DOHH2 (cell line): ENCODE data around the gene RUNX1.
A peak's percentile ranks its signal among the peaks of the same experiment; 100 is the strongest.

Experiments used
- H3F3A ChIP-seq: fragments of 200-600 bp; sonication (generic), shearing (Covaris generic); 2 replicates; pipeline ENCODE4 v1.6.0; 2016; ENCODE audit warnings: antibody characterized with exemption, mild to moderate bottlenecking; ENCODE audit not compliant: control insufficient read depth, insufficient read depth
- H3K27ac ChIP-seq: fragments of 200-600 bp; sonication (generic); 2 replicates; pipeline ENCODE4 v1.5.1; 2014; ENCODE audit warnings: low read depth, mild to moderate bottlenecking, low read length, moderate library complexity
- H3K27me3 ChIP-seq: fragments of 200-600 bp; sonication (generic); 2 replicates; pipeline ENCODE4 v1.6.1; 2014; ENCODE audit warnings: mild to moderate bottlenecking, low read length, mixed read lengths; ENCODE audit not compliant: control insufficient read depth
- H3K36me3 ChIP-seq: fragments of 200-600 bp; sonication (generic); 2 replicates; pipeline ENCODE4 v1.6.1; 2014; ENCODE audit warnings: mild to moderate bottlenecking, low read length, moderate library complexity, mixed read lengths; ENCODE audit not compliant: control insufficient read depth
- H3K4me1 ChIP-seq: fragments of 200-600 bp; sonication (generic); 2 replicates; pipeline ENCODE4 v1.6.1; 2014; ENCODE audit warnings: mild to moderate bottlenecking, low read length, mixed read lengths; ENCODE audit not compliant: control insufficient read depth
- H3K4me2 ChIP-seq: fragments of 200-600 bp; sonication (generic); 2 replicates; pipeline ENCODE4 v1.6.0; 2014; ENCODE audit warnings: mild to moderate bottlenecking, low read length, moderate library complexity
- H3K4me3 ChIP-seq: fragments of 200-600 bp; sonication (generic); 2 replicates; pipeline ENCODE4 v1.5.1; 2014; ENCODE audit warnings: mild to moderate bottlenecking, low read length, mixed read lengths
- H3K79me2 ChIP-seq: fragments of 200-600 bp; sonication (generic); 2 replicates; pipeline ENCODE4 v1.6.1; 2014; ENCODE audit warnings: mild to moderate bottlenecking, low read length, mixed read lengths; ENCODE audit not compliant: control insufficient read depth
- H3K9me2 ChIP-seq: fragments of 200-600 bp; sonication (generic); replicated peaks from 2 replicates; pipeline ENCODE4 v1.6.1; 2014; ENCODE audit warnings: mild to moderate bottlenecking, low read length, mixed read lengths; ENCODE audit not compliant: control insufficient read depth
- H3K9me3 ChIP-seq: fragments of 200-600 bp; sonication (generic); 2 replicates; pipeline ENCODE4 v1.6.1; 2014; ENCODE audit warnings: antibody characterized with exemption, low read length, mixed read lengths; ENCODE audit not compliant: control insufficient read depth, insufficient read depth
- H4K20me1 ChIP-seq: fragments of 200-600 bp; sonication (generic); 2 replicates; pipeline ENCODE4 v1.6.0; 2014; ENCODE audit warnings: low read depth, mild to moderate bottlenecking, antibody characterized with exemption, low read length, moderate library complexity; ENCODE audit not compliant: control insufficient read depth, insufficient read depth
- EZH2phosphoT487 ChIP-seq: fragments of 200-600 bp; sonication (generic); IDR thresholded peaks from 2 replicates; pipeline ENCODE4 v1.6.1; 2017; ENCODE audit warnings: borderline replicate concordance, mild to moderate bottlenecking, antibody characterized with exemption, low read length, moderate library complexity, mixed read lengths
- TF ChIP-seq, protein P1 (sequence below): fragments of 200-600 bp; sonication (generic); IDR thresholded peaks from one replicate; pipeline ENCODE4 v1.5.1; 2014; ENCODE audit warnings: antibody characterized with exemption, mild to moderate bottlenecking, low read depth, low read length; ENCODE audit not compliant: poor library complexity, severe bottlenecking

Gene RUNX1

DNA sequence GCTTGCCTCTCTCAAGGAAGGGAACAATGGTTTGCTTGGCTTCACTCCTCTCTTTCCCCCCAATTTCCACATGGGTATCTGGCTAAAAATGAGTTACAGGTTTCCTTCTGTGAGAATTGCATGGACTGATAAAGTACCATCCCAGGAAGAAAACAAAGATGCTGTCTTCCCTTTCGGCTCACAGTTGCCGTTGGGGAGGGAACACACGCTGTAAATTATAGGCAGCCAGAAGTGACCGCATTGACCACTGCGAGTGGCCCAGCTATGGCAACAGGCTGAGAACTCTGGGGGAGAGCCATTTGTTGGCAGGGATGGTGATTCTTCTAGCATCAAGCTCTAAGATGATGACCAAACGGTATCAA lies 2.9 kb downstream of the RUNX1 start:
- no peaks in the 10 kb centered on the region for H3K9me3 ChIP-seq
- peak overlapping the region; percentile 95 for H3K4me2 ChIP-seq
- H3K79me2 ChIP-seq: peaks cover 82% of the 10 kb centered on the region
- peak overlapping the region; percentile 90 for H3K4me3 ChIP-seq
- no peak for TF ChIP-seq EZH2phosphoT487
- TF ChIP-seq, protein P1, sequence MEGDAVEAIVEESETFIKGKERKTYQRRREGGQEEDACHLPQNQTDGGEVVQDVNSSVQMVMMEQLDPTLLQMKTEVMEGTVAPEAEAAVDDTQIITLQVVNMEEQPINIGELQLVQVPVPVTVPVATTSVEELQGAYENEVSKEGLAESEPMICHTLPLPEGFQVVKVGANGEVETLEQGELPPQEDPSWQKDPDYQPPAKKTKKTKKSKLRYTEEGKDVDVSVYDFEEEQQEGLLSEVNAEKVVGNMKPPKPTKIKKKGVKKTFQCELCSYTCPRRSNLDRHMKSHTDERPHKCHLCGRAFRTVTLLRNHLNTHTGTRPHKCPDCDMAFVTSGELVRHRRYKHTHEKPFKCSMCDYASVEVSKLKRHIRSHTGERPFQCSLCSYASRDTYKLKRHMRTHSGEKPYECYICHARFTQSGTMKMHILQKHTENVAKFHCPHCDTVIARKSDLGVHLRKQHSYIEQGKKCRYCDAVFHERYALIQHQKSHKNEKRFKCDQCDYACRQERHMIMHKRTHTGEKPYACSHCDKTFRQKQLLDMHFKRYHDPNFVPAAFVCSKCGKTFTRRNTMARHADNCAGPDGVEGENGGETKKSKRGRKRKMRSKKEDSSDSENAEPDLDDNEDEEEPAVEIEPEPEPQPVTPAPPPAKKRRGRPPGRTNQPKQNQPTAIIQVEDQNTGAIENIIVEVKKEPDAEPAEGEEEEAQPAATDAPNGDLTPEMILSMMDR: no peak
- H3K4me1 ChIP-seq: peaks cover 73% of the 10 kb centered on the region
- H3F3A ChIP-seq: peaks cover 31% of the 10 kb centered on the region
- H3K9me2 ChIP-seq: no peaks in the 10 kb centered on the region
- H4K20me1 ChIP-seq: peaks cover 10% of the 10 kb centered on the region; the same call in 1 of the 2 replicates
- H3K27ac ChIP-seq: peak overlapping the region; percentile 91
- H3K27me3 ChIP-seq: no peaks in the 10 kb centered on the region
- H3K36me3 ChIP-seq: peaks cover 65% of the 10 kb centered on the region

GRCh38 chr21:35045542-35046262 lies 3.4 kb downstream of the RUNX1 start:
- no peaks in the 10 kb centered on the region for H3K9me3 ChIP-seq
- H3F3A ChIP-seq: peaks cover 34% of the 10 kb centered on the region
- peaks cover 73% of the 10 kb centered on the region for H3K4me1 ChIP-seq
- peaks cover 11% of the 10 kb centered on the region; the same call in 1 of the 2 replicates for H4K20me1 ChIP-seq
- H3K9me2 ChIP-seq: no peaks in the 10 kb centered on the region
- H3K4me2 ChIP-seq: peak overlapping the region; percentile 95
- TF ChIP-seq, protein P1: no peak
- no peak for TF ChIP-seq EZH2phosphoT487
- H3K4me3 ChIP-seq: peak overlapping the region; percentile 90
- H3K27me3 ChIP-seq: no peaks in the 10 kb centered on the region
- H3K27ac ChIP-seq: peak overlapping the region; percentile 91
- peaks cover 88% of the 10 kb centered on the region for H3K79me2 ChIP-seq
- peaks cover 71% of the 10 kb centered on the region for H3K36me3 ChIP-seq

- Histone ChIP-seq H3K4me1 (peaks cover 73% of the 10 kb centered on the region), H3K36me3 (peaks cover 74% of the 10 kb centered on the region), H3K4me3 (peak overlapping the region; percentile 90), H3K27me3 (no peaks in the 10 kb centered on the region), H3K4me2 (peak overlapping the region; percentile 95), H4K20me1 (peaks cover 11% of the 10 kb centered on the region; the same call in 1 of the 2 replicates), H3K9me2 (no peaks in the 10 kb centered on the region), H3K79me2 (peaks cover 94% of the 10 kb centered on the region), H3K9me3 (no peaks in the 10 kb centered on the region), H3K27ac (peak overlapping the region; percentile 91), H3F3A (peaks cover 31% of the 10 kb centered on the region)
- TF ChIP-seq, protein P1: no peak
- no peak for TF ChIP-seq EZH2phosphoT487
Measured at GRCh38 chr21:35044770-35045541, 4.1 kb downstream of the RUNX1 start.
